ENCODE measurements around the gene PCCA. TPM values are rescaled to one million over a fixed set of nuclear protein-coding genes. Genes with fewer than 3 reads are reported as not detected.
A peak's percentile ranks its signal among the peaks of the same experiment; 100 is the strongest.

Gene PCCA
- total and polyA plus RNA-seq, 2 experiments from 2014 or later = 29.8 to 59.2 TPM

- Histone ChIP-seq H3K4me3 (no peak overlapping the region), H3K27me3 (no peaks in the 10 kb centered on the region), H3K27ac (peak overlapping the region; percentile 83), H3K9me3 (ENCODE audit: low read depth) (no peaks in the 10 kb centered on the region), H3K4me1 (ENCODE audit: low read depth) (peaks cover 31% of the 10 kb centered on the region), H3K36me3 (no peaks in the 10 kb centered on the region)
- TF ChIP-seq, protein P1, sequence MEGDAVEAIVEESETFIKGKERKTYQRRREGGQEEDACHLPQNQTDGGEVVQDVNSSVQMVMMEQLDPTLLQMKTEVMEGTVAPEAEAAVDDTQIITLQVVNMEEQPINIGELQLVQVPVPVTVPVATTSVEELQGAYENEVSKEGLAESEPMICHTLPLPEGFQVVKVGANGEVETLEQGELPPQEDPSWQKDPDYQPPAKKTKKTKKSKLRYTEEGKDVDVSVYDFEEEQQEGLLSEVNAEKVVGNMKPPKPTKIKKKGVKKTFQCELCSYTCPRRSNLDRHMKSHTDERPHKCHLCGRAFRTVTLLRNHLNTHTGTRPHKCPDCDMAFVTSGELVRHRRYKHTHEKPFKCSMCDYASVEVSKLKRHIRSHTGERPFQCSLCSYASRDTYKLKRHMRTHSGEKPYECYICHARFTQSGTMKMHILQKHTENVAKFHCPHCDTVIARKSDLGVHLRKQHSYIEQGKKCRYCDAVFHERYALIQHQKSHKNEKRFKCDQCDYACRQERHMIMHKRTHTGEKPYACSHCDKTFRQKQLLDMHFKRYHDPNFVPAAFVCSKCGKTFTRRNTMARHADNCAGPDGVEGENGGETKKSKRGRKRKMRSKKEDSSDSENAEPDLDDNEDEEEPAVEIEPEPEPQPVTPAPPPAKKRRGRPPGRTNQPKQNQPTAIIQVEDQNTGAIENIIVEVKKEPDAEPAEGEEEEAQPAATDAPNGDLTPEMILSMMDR (IDR thresholded peaks at IDR 0.05; ENCODE audit: low read depth, low read length) = no peak
- no peak for DNase-seq (ENCODE audit: low read depth in 1 of 2, low spot score in 1 of 2)
Observed at GRCh38 chr13:100485265-100485664, 396.4 kb downstream of the PCCA start.

DNA sequence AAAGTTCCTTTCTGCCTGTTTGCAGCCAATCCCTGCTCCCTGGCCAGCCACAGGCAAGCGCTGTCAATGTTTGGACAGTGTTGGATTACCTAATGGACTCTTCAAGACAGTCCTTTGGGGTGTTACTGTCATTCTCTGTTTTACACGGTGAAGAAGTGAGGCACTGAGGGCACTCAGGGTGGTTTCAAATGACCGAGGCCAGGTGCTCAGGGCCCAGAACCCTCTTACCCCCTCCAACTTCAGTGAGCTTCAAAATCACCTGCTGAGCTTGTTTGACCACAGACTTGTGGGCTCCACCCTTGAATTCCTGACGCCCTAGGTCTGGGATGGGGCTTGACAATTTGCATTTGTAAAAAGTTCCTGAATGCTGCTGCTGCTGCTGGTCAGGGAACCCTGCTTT lies 401.8 kb downstream of the PCCA start:
- DNase-seq (ENCODE audit: low read depth in 1 of 2, low spot score in 1 of 2) = no peak
- no peak overlapping the region for H3K27ac ChIP-seq
- H3K4me3 ChIP-seq = no peak overlapping the region
- H3K9me3 ChIP-seq (ENCODE audit: low read depth) = no peaks in the 10 kb centered on the region
- H3K36me3 ChIP-seq = no peaks in the 10 kb centered on the region
- TF ChIP-seq, protein P1 (IDR thresholded peaks at IDR 0.05; ENCODE audit: low read depth, low read length) = no peak
- H3K27me3 ChIP-seq = no peaks in the 10 kb centered on the region
- H3K4me1 ChIP-seq (ENCODE audit: low read depth) = peaks cover 22% of the 10 kb centered on the region

GRCh38 chr13:100491164-100491842 lies 402.4 kb downstream of the PCCA start:
- no peaks in the 10 kb centered on the region for H3K9me3 ChIP-seq (ENCODE audit: low read depth)
- no peak overlapping the region for H3K27ac ChIP-seq

DNA sequence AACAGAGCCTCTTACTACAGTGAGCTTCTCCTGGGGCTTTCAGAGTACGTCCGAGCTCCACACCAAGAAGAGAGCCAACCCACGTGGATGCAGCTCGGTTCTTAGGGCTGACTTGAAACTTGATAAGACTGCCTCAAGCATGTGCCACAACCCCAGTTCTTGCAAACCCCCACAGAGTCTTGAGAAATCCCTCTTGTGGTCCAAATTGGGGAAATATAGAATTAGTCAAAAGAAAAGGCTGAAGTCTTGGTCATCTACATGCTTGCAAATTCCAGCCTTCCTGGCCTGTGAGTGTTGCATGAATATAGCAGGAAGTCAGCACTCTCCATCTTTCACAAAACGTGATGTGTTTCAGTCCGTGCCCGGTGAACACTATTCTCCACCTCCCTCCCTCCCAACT lies 404.5 kb downstream of the PCCA start:
- Histone ChIP-seq H3K4me3 (no peak overlapping the region), H3K36me3 (no peaks in the 10 kb centered on the region), H3K9me3 (ENCODE audit: low read depth) (no peaks in the 10 kb centered on the region), H3K4me1 (ENCODE audit: low read depth) (peaks cover 22% of the 10 kb centered on the region), H3K27ac (no peak overlapping the region), H3K27me3 (no peaks in the 10 kb centered on the region)
- TF ChIP-seq, protein P1 (IDR thresholded peaks at IDR 0.05; ENCODE audit: low read depth, low read length) = no peak
- DNase-seq (ENCODE audit: low read depth in 1 of 2, low spot score in 1 of 2) = peak in 1 of 2 donors; percentile 91

More at GRCh38 chr13:100491164-100491842, 402.4 kb downstream of the PCCA start:
- TF ChIP-seq, protein P1 (IDR thresholded peaks at IDR 0.05; ENCODE audit: low read depth, low read length) = peak; percentile 37
- H3K27me3 ChIP-seq = no peaks in the 10 kb centered on the region
- peak in 1 of 2 donors; percentile 94 for DNase-seq (ENCODE audit: low read depth in 1 of 2, low spot score in 1 of 2)
- H3K4me1 ChIP-seq (ENCODE audit: low read depth) = peaks cover 22% of the 10 kb centered on the region
- H3K36me3 ChIP-seq = no peaks in the 10 kb centered on the region
- H3K4me3 ChIP-seq = no peak overlapping the region

- TF ChIP-seq, protein P1 (IDR thresholded peaks at IDR 0.05; ENCODE audit: low read depth, low read length) = no peak
Observed at GRCh38 chr13:100495455-100495854, 406.6 kb downstream of the PCCA start.

More at GRCh38 chr13:100495455-100495854, 406.6 kb downstream of the PCCA start:
- Histone ChIP-seq H3K27me3 (no peaks in the 10 kb centered on the region), H3K36me3 (no peaks in the 10 kb centered on the region), H3K4me3 (no peak overlapping the region), H3K4me1 (ENCODE audit: low read depth) (peaks cover 25% of the 10 kb centered on the region), H3K9me3 (ENCODE audit: low read depth) (no peaks in the 10 kb centered on the region), H3K27ac (no peak overlapping the region)
- DNase-seq (ENCODE audit: low read depth in 1 of 2, low spot score in 1 of 2) = no peak

Data from cardiac muscle cell (in vitro differentiated cells and primary cell).